IMR-90 (cell line): ENCODE results near the gene ATP10A. TPM values are rescaled to one million over a fixed set of nuclear protein-coding genes. Genes with fewer than 3 reads are reported as not detected.

Source experiments
- ATAC-seq: fragments of 200-7000 bp; cut with Tn5 transposase; 2 replicates; pipeline ENCODE4 v1.9.1; 2020; ENCODE audit warnings: low read depth, mild to moderate bottlenecking, moderate library complexity
- BruUV-seq: library from RNA; stranded (reverse); fragments of 400-500 nt; replicated peaks from 2 replicates; lab custom pipeline; 2021; lab: Mats Ljungman, UMichigan
- CTCF ChIA-PET: fragments of 300-600 bp; formaldehyde crosslinking; extraction: SDS; loops from one replicate; lab custom pipeline; 2021; ENCODE audit warnings: antibody characterized with exemption; lab: Yijun Ruan, JAX
- POLR2A ChIA-PET: fragments of 300-600 bp; sonication (Branson Sonifier 250); formaldehyde crosslinking; loops from one replicate; lab custom pipeline; 2022; ENCODE audit warnings: antibody characterized with exemption; ENCODE audit not compliant: unreplicated experiment; lab: Charles Lee
- DNase-seq: peaks from one replicate; pipeline ENCODE4 v3.0.0; 2013
- H2AFZ ChIP-seq: replicated peaks from 2 replicates; pipeline ENCODE3; 2013; ENCODE audit warnings: low read length, mild to moderate bottlenecking; ENCODE audit not compliant: poor library complexity
- H2AK5ac ChIP-seq: 2 replicates; pipeline ENCODE4 v1.6.1; 2013; ENCODE audit warnings: low read depth, low read length, inconsistent platforms
- H2AK9ac ChIP-seq: replicated peaks from 2 replicates; pipeline ENCODE3; 2013; ENCODE audit warnings: mild to moderate bottlenecking, low read depth, low read length, moderate library complexity; ENCODE audit not compliant: poor library complexity
- H2BK120ac ChIP-seq: 2 replicates; pipeline ENCODE4 v1.6.1; 2013; ENCODE audit warnings: low read depth, low read length, inconsistent platforms
- H2BK15ac ChIP-seq: 3 replicates; pipeline ENCODE4 v1.6.1; 2013; ENCODE audit warnings: low read depth, low read length, inconsistent platforms
- H2BK20ac ChIP-seq: 2 replicates; pipeline ENCODE4 v1.6.1; 2013; ENCODE audit warnings: low read depth, mild to moderate bottlenecking, inconsistent platforms, low read length, moderate library complexity
- H2BK5ac ChIP-seq: 2 replicates; pipeline ENCODE4 v1.6.1; 2013; ENCODE audit warnings: mild to moderate bottlenecking, low read depth, low read length, inconsistent platforms; ENCODE audit not compliant: poor library complexity, severe bottlenecking
- H3K14ac ChIP-seq: replicated peaks from 2 replicates; pipeline ENCODE4 v1.6.1; 2013; ENCODE audit warnings: low read depth, low read length, inconsistent platforms
- H3K18ac ChIP-seq: 2 replicates; pipeline ENCODE4 v1.6.1; 2013; ENCODE audit warnings: low read depth, low read length, control low read depth
- H3K23ac ChIP-seq: 2 replicates; pipeline ENCODE4 v1.6.1; 2013; ENCODE audit warnings: low read depth, low read length, inconsistent platforms
- H3K27ac ChIP-seq: 2 replicates; pipeline ENCODE4 v1.5.1; 2013; ENCODE audit warnings: mild to moderate bottlenecking, control low read depth, low read length; ENCODE audit not compliant: insufficient read depth
- H3K27me3 ChIP-seq: 2 replicates; pipeline ENCODE4 v1.6.1; 2013; ENCODE audit warnings: low read length; ENCODE audit not compliant: control insufficient read depth, insufficient read depth
- H3K36me3 ChIP-seq: 2 replicates; pipeline ENCODE4 v1.6.1; 2013; ENCODE audit warnings: low read length, mixed read lengths; ENCODE audit not compliant: control insufficient read depth, insufficient read depth
- H3K4ac ChIP-seq: 2 replicates; pipeline ENCODE4 v1.6.1; 2013; ENCODE audit warnings: low read depth, low read length, inconsistent platforms
- H3K4me1 ChIP-seq: 2 replicates; pipeline ENCODE4 v1.6.1; 2013; ENCODE audit warnings: low read length, mixed read lengths; ENCODE audit not compliant: control insufficient read depth, insufficient read depth
- H3K4me2 ChIP-seq: 2 replicates; pipeline ENCODE4 v1.6.1; 2013; ENCODE audit warnings: low read depth, mild to moderate bottlenecking, control low read depth, low read length, moderate library complexity
- H3K4me3 ChIP-seq: 2 replicates; pipeline ENCODE4 v1.5.1; 2013; ENCODE audit warnings: low read depth, mild to moderate bottlenecking, control low read depth, low read length, moderate library complexity; ENCODE audit not compliant: insufficient read depth
- H3K56ac ChIP-seq: 2 replicates; pipeline ENCODE4 v1.6.1; 2013; ENCODE audit warnings: low read length, inconsistent platforms; ENCODE audit not compliant: insufficient read depth; ENCODE audit errors: extremely low read depth
- H3K79me1 ChIP-seq, 2 experiments: 2 replicates each; pipeline ENCODE4 v1.6.1; 2013; ENCODE audit warnings: low read length in 2 of 2, inconsistent platforms in 1 of 2, low read depth in 1 of 2
- H3K9ac ChIP-seq: 2 replicates; pipeline ENCODE4 v1.6.1; 2013; ENCODE audit warnings: low read depth, low read length, control low read depth
- H3K9me1 ChIP-seq: 2 replicates; pipeline ENCODE4 v1.6.1; 2013; ENCODE audit warnings: low read length, inconsistent platforms; ENCODE audit not compliant: insufficient read depth
- H3K9me3 ChIP-seq: 2 replicates; pipeline ENCODE4 v1.6.1; 2013; ENCODE audit warnings: low read length; ENCODE audit not compliant: control insufficient read depth, insufficient read depth
- H4K20me1 ChIP-seq: 2 replicates; pipeline ENCODE4 v1.6.1; 2013; ENCODE audit warnings: low read length, inconsistent platforms; ENCODE audit not compliant: insufficient read depth
- H4K5ac ChIP-seq: 2 replicates; pipeline ENCODE4 v1.6.1; 2013; ENCODE audit warnings: mild to moderate bottlenecking, low read depth, low read length, control low read depth
- H4K8ac ChIP-seq, 2 experiments: 2 replicates each; pipeline ENCODE4 v1.6.1; 2013; ENCODE audit warnings: low read depth in 2 of 2, low read length in 2 of 2, control low read depth in 1 of 2, inconsistent platforms in 1 of 2
- H4K91ac ChIP-seq: 2 replicates; pipeline ENCODE4 v1.6.1; 2013; ENCODE audit warnings: low read depth, low read length, inconsistent platforms; ENCODE audit not compliant: insufficient read depth
- BHLHE40 ChIP-seq: fragments of 150-350 bp; IDR thresholded peaks from 2 replicates; pipeline ENCODE4 v1.6.1; 2016; ENCODE audit warnings: mild to moderate bottlenecking, low read depth, low read length
- FOS ChIP-seq: fragments of 150-350 bp; IDR thresholded peaks from 2 replicates; pipeline ENCODE4 v1.6.1; 2016; ENCODE audit warnings: low read depth, low read length
- MAFK ChIP-seq: IDR thresholded peaks from 2 replicates; pipeline ENCODE4 v1.6.1; 2012; ENCODE audit warnings: low read depth, low read length, improper control_type of control experiment
- MXI1 ChIP-seq: IDR thresholded peaks from 2 replicates; pipeline ENCODE4 v1.6.1; 2012; ENCODE audit warnings: low read depth, mild to moderate bottlenecking, low read length, moderate library complexity, borderline replicate concordance
- NFE2L2 ChIP-seq: fragments of 150-350 bp; IDR thresholded peaks from 2 replicates; pipeline ENCODE4 v1.6.1; 2016; ENCODE audit warnings: low read depth, mild to moderate bottlenecking, low read length
- POLR2A ChIP-seq: IDR thresholded peaks from 2 replicates; pipeline ENCODE4 v1.6.1; 2012; ENCODE audit warnings: mild to moderate bottlenecking, low read depth, low read length
- RAD21 ChIP-seq: IDR thresholded peaks from 2 replicates; pipeline ENCODE4 v1.6.1; 2012; ENCODE audit warnings: low read length, improper control_type of control experiment
- RCOR1 ChIP-seq: IDR thresholded peaks from 2 replicates; pipeline ENCODE4 v1.6.1; 2012; ENCODE audit warnings: mild to moderate bottlenecking, low read length, improper control_type of control experiment; ENCODE audit not compliant: insufficient replicate concordance
- RFX5 ChIP-seq: IDR thresholded peaks from 2 replicates; pipeline ENCODE4 v1.8.0; 2012; ENCODE audit warnings: low read depth, mild to moderate bottlenecking, low read length, moderate library complexity
- WGBS, 2 experiments: methylation state at CpG; one replicate each; pipeline versions ENCODE4 v1.1.5 to v1.1.7; 2013; ENCODE audit warnings: missing lambda C conversion rate in 2 of 2; ENCODE audit not compliant: insufficient read length in 1 of 2; ENCODE audit errors: extremely low coverage in 2 of 2; 5-methylcytosine and 5-hydroxymethylcytosine counted together
- dilution Hi-C: fragments of 300-500 bp; cut with HindIII; formaldehyde crosslinking; loops from one replicate; pipeline ENCODE4 v1.14.3; 2018; ENCODE audit warnings: low sequenced_read_pairs; ENCODE audit not compliant: unreplicated experiment
- in situ Hi-C: fragments of 300-500 bp; cut with MboI; formaldehyde crosslinking; loops from 3 replicates; pipeline ENCODE4 v1.14.3; 2019; ENCODE audit warnings: low sequenced_read_pairs, inconsistent platforms, mixed read lengths
- intact Hi-C: fragments of 100-400 bp; cut with micrococcal nuclease; formaldehyde crosslinking; loops from 2 replicates; pipeline ENCODE4 v1.10.0; 2022
- polyA plus RNA-seq, 3 experiments: library from polyadenylated mRNA; depleted of rRNA; stranded (reverse); fragments of >200 nt; gene quantifications; 2 replicates each; pipeline ENCODE4 v1.2.3, GENCODE V29; 2012; ENCODE audit warnings: low replicate concordance in 1 of 3
- total RNA-seq: library from RNA; depleted of rRNA; stranded (reverse); fragments of >200 nt; gene quantifications from 2 replicates; pipeline ENCODE4 v1.2.3, GENCODE V29; 2012
- TF ChIP-seq, protein P1 (sequence below): conservative IDR thresholded peaks from 2 replicates; pipeline ENCODE4 v1.5.1; 2012; ENCODE audit warnings: mild to moderate bottlenecking, low read depth, low read length, improper control_type of control experiment
- TF ChIP-seq, protein P2 (sequence below): fragments of 150-350 bp; IDR thresholded peaks from 2 replicates; pipeline ENCODE4 v1.6.1; 2016; ENCODE audit warnings: low read depth, mild to moderate bottlenecking, low read length, moderate library complexity, borderline replicate concordance

The ATP10A gene
- total and polyA plus RNA-seq, 2 of the 4 experiments (the other 2 are of a cell fraction), result 13.8 to 16.0 TPM

DNA sequence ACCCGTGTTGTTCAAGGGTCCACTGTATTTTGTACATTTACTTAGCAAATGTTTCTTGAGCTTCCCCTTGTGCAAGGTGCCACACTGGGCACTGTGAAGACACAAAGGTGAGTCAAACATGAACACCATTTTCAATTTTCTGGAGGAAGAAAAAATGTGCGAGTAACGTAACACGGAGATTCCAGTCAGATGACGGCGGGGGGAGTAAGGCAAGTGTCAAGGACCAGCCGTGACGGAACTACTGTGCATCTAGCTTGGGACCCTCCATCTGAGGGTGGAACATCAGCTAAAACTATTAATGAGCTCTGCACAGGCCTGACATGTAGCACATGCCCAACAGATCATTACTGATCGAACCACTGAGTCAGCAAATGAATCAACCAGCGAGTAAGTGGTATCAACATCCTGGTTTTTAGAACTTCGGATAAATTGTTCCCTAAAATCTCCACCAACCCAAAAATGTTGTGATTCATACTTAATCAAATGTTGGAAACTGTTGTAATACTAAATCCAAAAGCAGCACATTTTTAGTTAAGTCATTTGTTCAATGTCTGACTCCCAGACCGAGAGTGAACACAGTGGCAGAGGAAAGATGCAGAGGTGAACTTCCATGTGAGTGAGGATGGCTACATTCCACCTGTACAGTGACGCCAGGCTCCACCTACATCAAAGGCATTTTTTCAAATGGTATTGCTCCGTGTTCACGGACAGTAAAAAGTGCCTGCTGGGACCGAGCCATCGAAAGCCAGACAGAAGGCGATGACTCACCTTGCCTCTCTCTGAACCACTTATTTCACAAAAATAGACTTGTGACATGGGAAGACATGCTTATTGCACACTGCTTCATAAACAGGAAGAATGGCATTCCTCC, 172.2 kb downstream of the ATP10A start (continued):
- TF ChIP-seq, protein P1, sequence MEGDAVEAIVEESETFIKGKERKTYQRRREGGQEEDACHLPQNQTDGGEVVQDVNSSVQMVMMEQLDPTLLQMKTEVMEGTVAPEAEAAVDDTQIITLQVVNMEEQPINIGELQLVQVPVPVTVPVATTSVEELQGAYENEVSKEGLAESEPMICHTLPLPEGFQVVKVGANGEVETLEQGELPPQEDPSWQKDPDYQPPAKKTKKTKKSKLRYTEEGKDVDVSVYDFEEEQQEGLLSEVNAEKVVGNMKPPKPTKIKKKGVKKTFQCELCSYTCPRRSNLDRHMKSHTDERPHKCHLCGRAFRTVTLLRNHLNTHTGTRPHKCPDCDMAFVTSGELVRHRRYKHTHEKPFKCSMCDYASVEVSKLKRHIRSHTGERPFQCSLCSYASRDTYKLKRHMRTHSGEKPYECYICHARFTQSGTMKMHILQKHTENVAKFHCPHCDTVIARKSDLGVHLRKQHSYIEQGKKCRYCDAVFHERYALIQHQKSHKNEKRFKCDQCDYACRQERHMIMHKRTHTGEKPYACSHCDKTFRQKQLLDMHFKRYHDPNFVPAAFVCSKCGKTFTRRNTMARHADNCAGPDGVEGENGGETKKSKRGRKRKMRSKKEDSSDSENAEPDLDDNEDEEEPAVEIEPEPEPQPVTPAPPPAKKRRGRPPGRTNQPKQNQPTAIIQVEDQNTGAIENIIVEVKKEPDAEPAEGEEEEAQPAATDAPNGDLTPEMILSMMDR, result no peak

DNA sequence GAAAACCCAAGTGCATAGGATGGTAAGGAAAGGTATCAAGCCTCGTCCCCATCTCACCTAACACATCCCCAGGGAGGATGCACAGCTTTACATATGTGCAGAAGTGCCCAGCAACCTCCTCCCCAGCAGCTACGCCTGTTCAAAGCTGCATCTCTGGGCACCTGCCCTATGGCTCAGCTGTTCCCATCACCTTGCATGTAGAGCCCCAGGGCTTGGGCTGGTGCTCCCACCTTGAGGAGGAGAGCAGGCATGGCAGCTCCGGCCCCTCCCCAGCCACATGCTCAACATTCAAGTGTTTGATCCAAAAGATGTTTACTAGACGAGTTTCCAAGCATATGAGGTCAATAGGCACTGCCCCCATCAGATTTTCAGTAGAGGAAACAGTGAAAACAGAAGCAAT, 173.5 kb downstream of the ATP10A start:
- H3K9me3 ChIP-seq, result no peaks in the 10 kb centered on the region
- no peak overlapping the region for H3K27ac ChIP-seq
- H3K4me1 ChIP-seq, result peaks cover 5% of the 10 kb centered on the region
- 38% methylated on average over 1 of the region's 4 CpGs; no CpG with 5 or more reads in 1 of the 2 experiments for WGBS, 2 experiments
- H3K36me3 ChIP-seq, result peaks cover 4% of the 10 kb centered on the region
- H4K8ac ChIP-seq, result no peak overlapping the region
- H4K91ac ChIP-seq, result no peak overlapping the region
- H4K20me1 ChIP-seq, result no peaks in the 10 kb centered on the region; the same call in 1 of the 2 replicates
- no peak overlapping the region for H2BK20ac ChIP-seq
- BruUV-seq, result no TSS peak
- H3K18ac ChIP-seq, result no peak overlapping the region
- no peak for DNase-seq
- no peak overlapping the region for H4K5ac ChIP-seq
- H2BK15ac ChIP-seq, result no peak overlapping the region
- dilution Hi-C loops (no loop called here), in situ Hi-C loops (no loop called here), intact Hi-C loops (no loop called here)
- H3K9me1 ChIP-seq, result peaks cover 15% of the 10 kb centered on the region
- no peak overlapping the region for H3K56ac ChIP-seq
- no peak overlapping the region for H3K9ac ChIP-seq
- H2AK9ac ChIP-seq, result no peak overlapping the region
- H3K27me3 ChIP-seq, result no peaks in the 10 kb centered on the region
- no peak overlapping the region for H2BK5ac ChIP-seq
- no peak overlapping the region for H3K4me3 ChIP-seq
- H3K4ac ChIP-seq, result no peak overlapping the region
- no peak overlapping the region for H3K4me2 ChIP-seq
- H2AFZ ChIP-seq, result no peak overlapping the region
- no peak overlapping the region for H3K23ac ChIP-seq
- no peak for ATAC-seq
- H3K14ac ChIP-seq, result no peak overlapping the region
- 0 out of 4 replicates have a peak, but pooled peaks cover 0 to 1% of the 10 kb centered on the region in 2 experiments for H3K79me1 ChIP-seq
- H2BK120ac ChIP-seq, result no peak overlapping the region
- POLR2A ChIA-PET, result no interaction called here
- CTCF ChIA-PET, result no interaction called here
- no peak overlapping the region for H2AK5ac ChIP-seq
- TF ChIP-seq NFE2L2 (no peak), RFX5 (no peak), MXI1 (no peak), RCOR1 (no peak), FOS (no peak), POLR2A (no peak), BHLHE40 (no peak), MAFK (no peak), RAD21 (no peak)
- TF ChIP-seq, protein P2, sequence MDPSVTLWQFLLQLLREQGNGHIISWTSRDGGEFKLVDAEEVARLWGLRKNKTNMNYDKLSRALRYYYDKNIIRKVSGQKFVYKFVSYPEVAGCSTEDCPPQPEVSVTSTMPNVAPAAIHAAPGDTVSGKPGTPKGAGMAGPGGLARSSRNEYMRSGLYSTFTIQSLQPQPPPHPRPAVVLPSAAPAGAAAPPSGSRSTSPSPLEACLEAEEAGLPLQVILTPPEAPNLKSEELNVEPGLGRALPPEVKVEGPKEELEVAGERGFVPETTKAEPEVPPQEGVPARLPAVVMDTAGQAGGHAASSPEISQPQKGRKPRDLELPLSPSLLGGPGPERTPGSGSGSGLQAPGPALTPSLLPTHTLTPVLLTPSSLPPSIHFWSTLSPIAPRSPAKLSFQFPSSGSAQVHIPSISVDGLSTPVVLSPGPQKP, result no peak
- TF ChIP-seq, protein P1, result no peak
